GM18499 (cell line): ENCODE results near the gene TMEM178A.

Experiments
- ATAC-seq: cut with Tn5 transposase; IDR thresholded peaks from one replicate; pipeline ENCODE4 v1.9.1; 2021; ENCODE audit warnings: moderate number of reproducible peaks; ENCODE audit not compliant: insufficient read depth, unreplicated experiment

The TMEM178A gene

GRCh38 chr2:39734445-39734844 lies 68.7 kb downstream of the TMEM178A start:
- ATAC-seq = no peak

GRCh38 chr2:39735648-39736047 lies 69.9 kb downstream of the TMEM178A start:
- ATAC-seq = no peak

DNA sequence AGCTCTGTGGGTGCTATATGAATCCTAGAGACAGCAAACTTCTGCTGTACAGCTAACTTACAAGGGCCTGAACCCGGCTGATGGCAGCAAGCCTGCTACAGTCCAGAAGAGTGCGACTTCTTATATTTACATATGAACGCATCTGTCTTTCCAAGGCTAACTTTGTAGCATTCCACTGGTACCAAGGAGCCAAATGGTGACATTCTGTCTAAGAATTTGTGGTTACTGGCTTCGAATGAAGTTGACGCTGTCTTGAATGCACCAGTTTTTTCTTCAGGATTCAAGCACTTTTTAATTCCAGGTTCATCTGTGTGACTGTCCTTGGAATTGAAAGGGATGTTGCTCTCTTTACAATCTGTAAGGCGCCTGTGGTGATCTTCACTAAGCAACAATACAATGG lies 70.9 kb downstream of the TMEM178A start:
- no peak for ATAC-seq

DNA sequence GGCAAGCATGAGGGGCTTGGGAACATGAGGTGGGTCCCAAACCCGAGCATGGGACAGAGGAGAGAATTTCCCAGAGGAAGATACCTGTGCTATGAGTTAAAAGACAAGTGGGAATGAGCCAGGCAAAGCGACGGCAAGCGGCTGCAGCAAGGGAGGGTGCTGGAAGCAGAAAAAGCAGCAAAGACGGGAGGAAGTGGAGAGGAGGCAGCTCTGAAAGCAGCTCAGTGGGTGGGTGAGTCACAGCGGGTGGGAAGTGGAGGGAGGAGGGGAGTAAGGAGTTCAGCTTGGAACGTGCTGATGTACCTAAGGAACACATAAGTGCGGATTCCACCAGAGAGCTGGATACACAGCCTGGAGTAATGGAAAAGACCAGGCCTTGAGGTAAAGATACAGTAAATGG lies 71.9 kb downstream of the TMEM178A start:
- no peak for ATAC-seq

GRCh38 chr2:39738936-39739335 lies 73.2 kb downstream of the TMEM178A start:
- no peak for ATAC-seq

- no peak for ATAC-seq
Observed at GRCh38 chr2:39739386-39739785, 73.7 kb downstream of the TMEM178A start.

DNA sequence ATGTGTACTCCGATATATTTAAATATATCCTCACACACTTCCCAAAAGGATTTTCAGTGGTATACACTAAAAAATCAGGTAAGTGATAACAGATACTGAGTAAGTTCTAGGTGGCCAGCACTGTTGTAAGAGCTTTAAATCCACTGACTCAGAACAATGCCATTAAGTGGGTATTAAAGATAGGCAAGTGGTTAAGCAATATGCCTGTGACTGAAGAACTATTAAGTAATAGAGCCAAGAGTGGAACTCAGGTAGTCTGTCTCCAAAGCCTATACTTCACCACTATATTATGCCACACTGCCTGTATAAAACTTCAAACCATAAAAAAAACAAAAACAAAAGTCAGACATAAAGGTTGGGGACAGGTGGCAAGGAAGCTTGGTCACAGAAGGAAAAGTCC lies 76.2 kb downstream of the TMEM178A start:
- no peak for ATAC-seq

GRCh38 chr2:39743269-39743776 lies 77.6 kb downstream of the TMEM178A start:
- ATAC-seq = no peak

- ATAC-seq = no peak
Observed at GRCh38 chr2:39755466-39755865, 89.7 kb downstream of the TMEM178A start.

GRCh38 chr2:39757156-39757555 lies 91.4 kb downstream of the TMEM178A start:
- ATAC-seq = no peak

DNA sequence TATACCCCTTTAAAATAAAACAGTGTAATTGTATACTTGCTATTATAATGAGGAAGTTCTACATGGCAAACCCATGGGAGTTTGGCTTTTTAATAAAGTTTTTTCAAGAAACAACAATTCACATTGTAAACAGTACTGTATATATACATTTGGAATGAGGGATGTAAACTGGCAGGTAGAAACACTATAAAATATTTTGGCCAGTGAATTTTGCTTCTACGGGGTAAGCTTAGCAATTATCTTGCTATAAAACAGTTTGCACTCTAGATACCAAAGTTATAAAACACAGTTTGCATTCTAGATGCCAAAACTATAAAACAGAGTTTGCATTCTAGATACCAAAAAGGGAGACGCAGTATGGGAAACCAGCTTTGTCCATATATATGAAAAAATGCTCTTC lies 96.7 kb downstream of the TMEM178A start:
- no peak for ATAC-seq
